HepG2 (cell line): ENCODE measurements around the gene SH3GL1. TPM values are rescaled to one million over a fixed set of nuclear protein-coding genes. Genes with fewer than 3 reads are reported as not detected.

Experiments used
- ARID5B ChIP-seq: IDR thresholded peaks from 2 replicates; pipeline ENCODE4 v1.4.0; 2020; ENCODE audit warnings: mild to moderate bottlenecking, missing genetic modification reagents
- FOXA1 ChIP-seq, 2 experiments: fragments of 450-650 bp in 1 of 2; sonication (generic) in 1 of 2; formaldehyde crosslinking in 1 of 2; IDR thresholded peaks; 2 replicates each; pipeline versions ENCODE4 v1.4.0 to v1.6.1; 2016 to 2020; ENCODE audit warnings: missing genetic modification reagents in 1 of 2
- ZNF513 ChIP-seq: sonication (generic); formaldehyde crosslinking; conservative IDR thresholded peaks from 2 replicates; pipeline ENCODE4 v1.5.0; 2020; ENCODE audit warnings: missing genetic modification reagents
- polyA plus RNA-seq, 8 experiments: library from polyadenylated mRNA; depleted of rRNA in 3 of 8; stranded (reverse) in 7 of 8; unstranded in 1 of 8; fragments of >200 nt; fragmentation: Illumina TruSeq in 4 of 8; extraction: Trizol in 4 of 8; gene quantifications; 2 replicates each; pipeline versions ENCODE4 v1.2.1 to v1.2.3, GENCODE V29; 2011 to 2016; ENCODE audit warnings: low read depth in 4 of 8, missing spikeins in 1 of 8, mixed read lengths in 1 of 8; ENCODE audit not compliant: insufficient read depth in 1 of 8
- total RNA-seq, 5 experiments: library from RNA; depleted of rRNA; stranded (reverse); fragments of >200 nt; fragmentation: Illumina TruSeq; extraction: Trizol; gene quantifications; 2 replicates each; pipeline ENCODE4 v1.2.3, GENCODE V29; 2016; ENCODE audit warnings: low read depth in 1 of 5
- TF ChIP-seq, protein P1 (sequence below): sonication (generic); formaldehyde crosslinking; IDR thresholded peaks from 2 replicates; pipeline ENCODE4 v1.4.0; 2020; ENCODE audit warnings: missing genetic modification reagents
- TF ChIP-seq, protein P2 (sequence below): sonication (generic); formaldehyde crosslinking; IDR thresholded peaks from 2 replicates; pipeline ENCODE4 v1.4.0; 2020; ENCODE audit warnings: mild to moderate bottlenecking, missing genetic modification reagents
- TF ChIP-seq, protein P3 (sequence below): sonication (generic); formaldehyde crosslinking; IDR thresholded peaks from 2 replicates; pipeline ENCODE4 v1.8.1; 2022; ENCODE audit warnings: low read depth, mild to moderate bottlenecking, missing genetic modification reagents

SH3GL1 gene
- total and polyA plus RNA-seq, 2 of the 13 experiments (the other 11 are each of a cell fraction or from before 2014, with no cell fraction given): 33.0 to 45.1 TPM

DNA sequence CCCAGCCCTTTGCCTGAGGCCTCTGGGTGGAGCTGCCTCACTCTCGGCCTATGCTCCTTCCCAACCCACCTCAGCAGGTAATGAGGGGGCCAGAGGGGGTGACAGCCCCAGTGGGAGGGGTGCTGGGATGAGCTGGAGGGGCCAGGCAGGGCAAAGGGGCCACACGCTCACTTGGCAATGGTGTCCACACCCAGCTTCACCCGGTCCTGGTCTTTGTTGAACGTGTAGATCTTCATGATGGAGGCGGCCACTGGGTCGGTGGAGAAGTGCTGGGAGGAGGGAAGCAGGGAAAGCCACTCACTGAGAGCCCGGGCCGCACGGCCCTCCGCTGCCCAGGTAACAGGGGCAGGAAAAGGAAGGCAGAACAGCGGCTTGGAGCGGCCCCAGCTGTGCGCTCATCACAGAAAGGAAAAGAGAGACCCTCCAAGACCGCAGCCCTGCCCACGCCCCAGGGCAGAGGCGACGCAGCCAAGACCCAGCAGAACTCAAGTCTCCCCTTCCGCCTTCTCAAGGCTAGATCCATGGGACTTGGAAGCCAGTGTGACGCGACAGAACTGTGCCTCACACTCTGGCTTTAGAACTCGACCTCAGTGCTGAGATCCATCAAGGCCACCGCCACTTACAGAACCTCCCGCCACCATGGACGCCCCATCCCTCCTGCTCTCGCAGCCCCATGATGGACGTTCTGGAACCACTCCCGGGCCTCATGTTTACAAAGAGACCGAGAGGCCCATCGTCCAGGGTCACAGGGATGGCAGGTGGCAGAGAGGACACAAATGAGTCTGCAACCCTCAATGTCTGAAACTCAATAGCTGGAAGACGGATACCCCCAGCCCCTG is 48.0 kb upstream of the SH3GL1 start (continued):
- TF ChIP-seq, protein P1, sequence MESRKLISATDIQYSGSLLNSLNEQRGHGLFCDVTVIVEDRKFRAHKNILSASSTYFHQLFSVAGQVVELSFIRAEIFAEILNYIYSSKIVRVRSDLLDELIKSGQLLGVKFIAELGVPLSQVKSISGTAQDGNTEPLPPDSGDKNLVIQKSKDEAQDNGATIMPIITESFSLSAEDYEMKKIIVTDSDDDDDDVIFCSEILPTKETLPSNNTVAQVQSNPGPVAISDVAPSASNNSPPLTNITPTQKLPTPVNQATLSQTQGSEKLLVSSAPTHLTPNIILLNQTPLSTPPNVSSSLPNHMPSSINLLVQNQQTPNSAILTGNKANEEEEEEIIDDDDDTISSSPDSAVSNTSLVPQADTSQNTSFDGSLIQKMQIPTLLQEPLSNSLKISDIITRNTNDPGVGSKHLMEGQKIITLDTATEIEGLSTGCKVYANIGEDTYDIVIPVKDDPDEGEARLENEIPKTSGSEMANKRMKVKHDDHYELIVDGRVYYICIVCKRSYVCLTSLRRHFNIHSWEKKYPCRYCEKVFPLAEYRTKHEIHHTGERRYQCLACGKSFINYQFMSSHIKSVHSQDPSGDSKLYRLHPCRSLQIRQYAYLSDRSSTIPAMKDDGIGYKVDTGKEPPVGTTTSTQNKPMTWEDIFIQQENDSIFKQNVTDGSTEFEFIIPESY (CRISPR knock-in tag): peak; percentile 83; the same call in 1 of the 2 replicates
- TF ChIP-seq, protein P2, sequence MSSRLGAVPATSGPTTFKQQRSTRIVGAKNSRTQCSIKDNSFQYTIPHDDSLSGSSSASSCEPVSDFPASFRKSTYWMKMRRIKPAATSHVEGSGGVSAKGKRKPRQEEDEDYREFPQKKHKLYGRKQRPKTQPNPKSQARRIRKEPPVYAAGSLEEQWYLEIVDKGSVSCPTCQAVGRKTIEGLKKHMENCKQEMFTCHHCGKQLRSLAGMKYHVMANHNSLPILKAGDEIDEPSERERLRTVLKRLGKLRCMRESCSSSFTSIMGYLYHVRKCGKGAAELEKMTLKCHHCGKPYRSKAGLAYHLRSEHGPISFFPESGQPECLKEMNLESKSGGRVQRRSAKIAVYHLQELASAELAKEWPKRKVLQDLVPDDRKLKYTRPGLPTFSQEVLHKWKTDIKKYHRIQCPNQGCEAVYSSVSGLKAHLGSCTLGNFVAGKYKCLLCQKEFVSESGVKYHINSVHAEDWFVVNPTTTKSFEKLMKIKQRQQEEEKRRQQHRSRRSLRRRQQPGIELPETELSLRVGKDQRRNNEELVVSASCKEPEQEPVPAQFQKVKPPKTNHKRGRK (CRISPR knock-in tag): no peak
- TF ChIP-seq FOXA1 (IDR thresholded peaks at IDR 0.05): no peak
- TF ChIP-seq FOXA1 (CRISPR knock-in tag; IDR thresholded peaks at IDR 0.05): peak; percentile 34; the same call in 1 of the 2 replicates
- no peak for TF ChIP-seq ZNF513 (CRISPR knock-in tag)
- TF ChIP-seq, protein P3, sequence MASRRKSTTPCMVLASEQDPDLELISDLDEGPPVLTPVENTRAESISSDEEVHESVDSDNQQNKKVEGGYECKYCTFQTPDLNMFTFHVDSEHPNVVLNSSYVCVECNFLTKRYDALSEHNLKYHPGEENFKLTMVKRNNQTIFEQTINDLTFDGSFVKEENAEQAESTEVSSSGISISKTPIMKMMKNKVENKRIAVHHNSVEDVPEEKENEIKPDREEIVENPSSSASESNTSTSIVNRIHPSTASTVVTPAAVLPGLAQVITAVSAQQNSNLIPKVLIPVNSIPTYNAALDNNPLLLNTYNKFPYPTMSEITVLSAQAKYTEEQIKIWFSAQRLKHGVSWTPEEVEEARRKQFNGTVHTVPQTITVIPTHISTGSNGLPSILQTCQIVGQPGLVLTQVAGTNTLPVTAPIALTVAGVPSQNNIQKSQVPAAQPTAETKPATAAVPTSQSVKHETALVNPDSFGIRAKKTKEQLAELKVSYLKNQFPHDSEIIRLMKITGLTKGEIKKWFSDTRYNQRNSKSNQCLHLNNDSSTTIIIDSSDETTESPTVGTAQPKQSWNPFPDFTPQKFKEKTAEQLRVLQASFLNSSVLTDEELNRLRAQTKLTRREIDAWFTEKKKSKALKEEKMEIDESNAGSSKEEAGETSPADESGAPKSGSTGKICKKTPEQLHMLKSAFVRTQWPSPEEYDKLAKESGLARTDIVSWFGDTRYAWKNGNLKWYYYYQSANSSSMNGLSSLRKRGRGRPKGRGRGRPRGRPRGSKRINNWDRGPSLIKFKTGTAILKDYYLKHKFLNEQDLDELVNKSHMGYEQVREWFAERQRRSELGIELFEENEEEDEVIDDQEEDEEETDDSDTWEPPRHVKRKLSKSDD: no peak
- TF ChIP-seq ARID5B: no peak
